Measurements from ENCODE around the gene FGF8. TPM values are rescaled to one million over a fixed set of nuclear protein-coding genes. Genes with fewer than 3 reads are reported as not detected.
A peak's percentile ranks its signal among the peaks of the same experiment; 100 is the strongest.

The FGF8 gene
- total and polyA plus RNA-seq, 2 donors (not counting 1 experiment from before 2014, with no cell fraction given): not detected

GRCh38 chr10:101816376-101816775 is 40.5 kb upstream of the FGF8 start:
- Histone ChIP-seq H3K27ac (ENCODE audit: insufficient read depth, low read length) (peak overlapping the region; percentile 33), H4K20me1 (ENCODE audit: control insufficient read depth, extremely low read depth, insufficient read depth, low read length) (peaks cover 11% of the 10 kb centered on the region)
- DNase-seq (ENCODE audit: low read depth in 2 of 2): no peak

GRCh38 chr10:101814466-101815071 is 38.7 kb upstream of the FGF8 start:
- H3K4me1 ChIP-seq (ENCODE audit: control insufficient read depth, extremely low read depth, insufficient read depth, low read length): peaks cover 13% of the 10 kb centered on the region
- H2AFZ ChIP-seq (ENCODE audit: low read length): no peak overlapping the region
- H3K9ac ChIP-seq (ENCODE audit: insufficient read depth, low read length): no peak overlapping the region
- H3K36me3 ChIP-seq (ENCODE audit: control insufficient read depth, insufficient read depth, low read length): no peaks in the 10 kb centered on the region
- no peaks in the 10 kb centered on the region for H3K27me3 ChIP-seq (ENCODE audit: control insufficient read depth, insufficient read depth, low read length)
- H3K79me2 ChIP-seq (ENCODE audit: control insufficient read depth, insufficient read depth, low read length): peaks cover 84% of the 10 kb centered on the region
- peak overlapping the region; percentile 18 for H3K27ac ChIP-seq (ENCODE audit: insufficient read depth, low read length)
- H3K4me2 ChIP-seq (ENCODE audit: extremely low read depth, insufficient read depth, low read length): peak overlapping the region; percentile 85
- H3K4me3 ChIP-seq (replicated peaks in 1 of 4; ENCODE audit: control extremely low read depth in 1 of 4, insufficient read depth in 1 of 4, low read depth in 3 of 4, low read length in 4 of 4): peak overlapping the region; percentile 45 to 99 (median 96)
- H3K9me3 ChIP-seq (ENCODE audit: control insufficient read depth, insufficient read depth, low read depth, low read length): no peaks in the 10 kb centered on the region
- DNase-seq (ENCODE audit: low read depth in 2 of 2): peak in 1 of 2 donors; percentile 51
- no peak for TF ChIP-seq CTCF (conservative IDR thresholded peaks at IDR 0.05 in 1 of 2, IDR thresholded peaks at IDR 0.05 in 1 of 2; ENCODE audit: low read depth in 1 of 2, low read length in 2 of 2)
- TF ChIP-seq EZH2 (IDR thresholded peaks at IDR 0.05; ENCODE audit: low read length, missing control alignments): no peak
- peaks cover 11% of the 10 kb centered on the region for H4K20me1 ChIP-seq (ENCODE audit: control insufficient read depth, extremely low read depth, insufficient read depth, low read length)

More at GRCh38 chr10:101816376-101816775, 40.5 kb upstream of the FGF8 start:
- Histone ChIP-seq H3K9me3 (ENCODE audit: control insufficient read depth, insufficient read depth, low read depth, low read length) (no peaks in the 10 kb centered on the region), H2AFZ (ENCODE audit: low read length) (no peak overlapping the region), H3K79me2 (ENCODE audit: control insufficient read depth, insufficient read depth, low read length) (peaks cover 69% of the 10 kb centered on the region), H3K9ac (ENCODE audit: insufficient read depth, low read length) (peak overlapping the region; percentile 26), H3K4me1 (ENCODE audit: control insufficient read depth, extremely low read depth, insufficient read depth, low read length) (peaks cover 13% of the 10 kb centered on the region), H3K4me2 (ENCODE audit: extremely low read depth, insufficient read depth, low read length) (peak overlapping the region; percentile 20), H3K36me3 (ENCODE audit: control insufficient read depth, insufficient read depth, low read length) (no peaks in the 10 kb centered on the region), H3K4me3 (replicated peaks in 1 of 4; ENCODE audit: control extremely low read depth in 1 of 4, insufficient read depth in 1 of 4, low read depth in 3 of 4, low read length in 4 of 4) (peak overlapping the region; percentile 45 to 99 (median 96)), H3K27me3 (ENCODE audit: control insufficient read depth, insufficient read depth, low read length) (no peaks in the 10 kb centered on the region)
- TF ChIP-seq EZH2 (IDR thresholded peaks at IDR 0.05; ENCODE audit: low read length, missing control alignments): no peak
- no peak for TF ChIP-seq CTCF (conservative IDR thresholded peaks at IDR 0.05 in 1 of 2, IDR thresholded peaks at IDR 0.05 in 1 of 2; ENCODE audit: low read depth in 1 of 2, low read length in 2 of 2)

- TF ChIP-seq CTCF (conservative IDR thresholded peaks at IDR 0.05 in 1 of 2, IDR thresholded peaks at IDR 0.05 in 1 of 2; ENCODE audit: low read depth in 1 of 2, low read length in 2 of 2) (no peak), EZH2 (IDR thresholded peaks at IDR 0.05; ENCODE audit: low read length, missing control alignments) (no peak)
- Histone ChIP-seq H3K27ac (ENCODE audit: insufficient read depth, low read length) (no peak overlapping the region), H3K4me3 (replicated peaks in 1 of 4; ENCODE audit: control extremely low read depth in 1 of 4, insufficient read depth in 1 of 4, low read depth in 3 of 4, low read length in 4 of 4) (no peak overlapping the region), H3K4me1 (ENCODE audit: control insufficient read depth, extremely low read depth, insufficient read depth, low read length) (peaks cover 10% of the 10 kb centered on the region), H4K20me1 (ENCODE audit: control insufficient read depth, extremely low read depth, insufficient read depth, low read length) (peaks cover 11% of the 10 kb centered on the region), H2AFZ (ENCODE audit: low read length) (no peak overlapping the region), H3K9me3 (ENCODE audit: control insufficient read depth, insufficient read depth, low read depth, low read length) (no peaks in the 10 kb centered on the region), H3K4me2 (ENCODE audit: extremely low read depth, insufficient read depth, low read length) (no peak overlapping the region), H3K79me2 (ENCODE audit: control insufficient read depth, insufficient read depth, low read length) (peaks cover 87% of the 10 kb centered on the region), H3K9ac (ENCODE audit: insufficient read depth, low read length) (no peak overlapping the region), H3K36me3 (ENCODE audit: control insufficient read depth, insufficient read depth, low read length) (peaks cover 3% of the 10 kb centered on the region), H3K27me3 (ENCODE audit: control insufficient read depth, insufficient read depth, low read length) (no peaks in the 10 kb centered on the region)
- no peak for DNase-seq (ENCODE audit: low read depth in 2 of 2)
Observed at GRCh38 chr10:101812606-101813005, 36.7 kb upstream of the FGF8 start.

Measured in fibroblast of lung (primary cell).